Caki2 (cell line): ENCODE results near the gene STAT6. TPM values are rescaled to one million over a fixed set of nuclear protein-coding genes. Genes with fewer than 3 reads are reported as not detected.
A peak's percentile ranks its signal among the peaks of the same experiment; 100 is the strongest.

ENCODE experiments used
- DNase-seq: peaks from one replicate; pipeline ENCODE4 v3.0.0-alpha.2; 2015; ENCODE audit warnings: low read depth
- in situ Hi-C: cut with HindIII; loops from 2 replicates; pipeline ENCODE4 v1.10.0; 2016; ENCODE audit warnings: low sequenced_read_pairs, low pct_unique_long_range_greater_than_20kb, mixed read lengths
- total RNA-seq: library from RNA; depleted of rRNA; stranded (reverse); fragments of >200 nt; shearing (Covaris generic); gene quantifications from 2 replicates; pipeline ENCODE4 v1.2.3, GENCODE V29; 2014; ENCODE audit warnings: low replicate concordance

Gene STAT6
- total RNA-seq, 1 experiment from 2014 or later: 107 TPM

DNA sequence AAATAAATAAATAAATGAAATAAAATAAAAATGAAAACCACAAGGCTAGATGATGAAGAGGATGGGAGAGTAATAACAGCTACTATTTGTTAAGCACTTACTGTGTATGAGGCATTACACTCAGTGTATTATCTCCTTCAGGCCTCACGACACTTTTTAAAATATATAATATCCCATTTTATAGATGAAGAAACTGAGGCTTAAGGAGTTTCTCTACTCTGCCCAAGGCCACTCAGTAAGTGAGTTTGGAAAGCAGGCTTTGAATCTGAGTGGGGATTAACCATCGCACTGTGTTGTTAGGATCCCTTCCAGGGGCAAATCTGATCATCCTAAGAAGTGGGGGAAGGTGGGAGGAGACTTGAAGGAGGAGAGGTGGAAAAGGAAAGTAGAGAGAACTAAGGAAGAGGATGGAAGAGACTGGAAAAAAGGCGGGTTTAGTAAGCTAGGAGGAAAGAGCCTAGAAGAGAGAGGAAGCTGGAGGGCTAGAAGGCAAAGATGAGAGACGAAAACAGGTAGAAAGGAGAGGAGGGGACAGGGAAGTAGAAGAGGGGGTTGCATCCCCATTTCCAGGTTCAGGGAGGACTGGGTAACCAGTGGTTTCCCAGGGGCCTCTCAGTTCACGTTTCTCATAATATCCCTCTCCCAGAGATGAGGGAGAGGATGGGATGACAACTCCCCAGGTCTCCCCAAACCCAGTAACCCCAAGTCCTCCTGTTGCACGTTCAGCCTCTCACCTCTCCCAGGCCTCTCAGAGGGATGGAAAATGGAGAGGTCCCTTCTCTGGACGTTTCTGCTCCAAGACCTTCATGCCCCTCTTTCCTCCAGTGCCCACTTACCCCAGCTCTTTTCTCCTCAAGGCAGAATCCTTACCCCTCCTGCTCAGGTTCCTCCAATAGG lies 1.7 kb downstream of the STAT6 start:
- DNase-seq: no peak
- in situ Hi-C loops: no loop called here

DNA sequence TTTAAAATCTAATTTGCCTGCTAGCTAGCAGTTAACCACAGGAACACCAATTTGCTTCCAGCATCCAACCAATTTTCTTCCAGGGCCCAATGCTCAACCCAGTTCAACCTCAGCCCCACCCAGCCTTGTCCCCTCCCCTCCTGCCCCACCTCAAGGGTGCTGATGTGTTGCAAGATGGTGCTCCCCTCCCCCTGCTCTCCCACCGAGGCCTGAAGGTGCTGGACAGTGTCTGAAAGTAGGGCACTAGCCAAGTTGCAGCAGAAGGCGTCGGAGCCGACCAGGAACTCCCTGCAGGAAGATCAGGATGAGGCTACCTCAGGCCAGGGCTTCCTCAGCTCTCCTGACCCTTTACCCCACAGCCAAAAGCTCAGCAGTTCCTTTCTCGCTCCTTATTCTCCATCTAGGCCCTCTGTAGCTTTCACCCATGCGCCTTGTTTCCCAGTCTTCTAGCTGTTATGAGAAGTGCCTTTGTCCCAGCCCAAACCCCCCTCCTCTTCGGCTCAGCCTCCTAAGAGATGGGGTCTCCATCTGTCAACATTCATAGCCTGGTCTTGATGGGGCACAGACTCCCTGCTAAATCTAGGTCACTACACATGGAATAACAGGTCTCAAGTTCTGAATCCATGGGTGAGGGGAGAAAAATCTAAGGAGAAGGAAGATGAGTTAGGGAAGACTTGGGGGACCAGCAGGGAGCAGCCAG lies 3.6 kb downstream of the STAT6 start:
- in situ Hi-C loops: no loop called here
- no peak for DNase-seq

DNA sequence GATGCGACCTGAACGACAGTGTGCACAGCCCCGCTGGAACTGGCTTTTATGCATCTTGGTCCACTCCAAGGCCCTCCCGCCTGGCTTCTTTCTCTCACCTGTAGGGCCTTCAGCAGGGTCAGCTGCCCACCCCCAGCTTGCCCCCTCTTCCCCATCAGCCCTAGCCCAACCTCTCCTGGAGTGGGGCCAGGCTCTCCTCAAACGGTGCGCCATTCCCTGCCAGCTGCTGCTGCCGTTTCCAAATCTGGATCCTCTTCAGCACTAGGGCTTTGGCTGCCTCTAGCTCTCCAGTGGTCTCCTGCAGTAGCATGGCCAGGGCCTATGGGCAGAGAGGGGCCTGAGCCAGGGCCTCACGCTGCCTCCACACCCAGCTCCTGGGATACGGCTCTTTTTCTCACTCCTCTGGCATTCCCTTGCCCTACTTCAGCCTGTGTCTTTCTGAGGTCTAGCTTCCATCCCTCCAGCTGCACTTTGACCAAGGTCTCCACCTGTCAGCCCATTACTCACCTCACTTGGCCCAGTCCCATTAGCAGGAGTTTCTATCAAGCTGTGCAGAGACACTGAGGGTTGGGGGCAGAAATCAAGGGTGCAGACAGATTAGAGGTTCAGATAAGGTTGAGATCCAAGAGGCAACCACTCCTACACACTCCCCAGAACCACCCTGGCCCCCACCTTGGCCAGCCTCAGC lies 5.0 kb downstream of the STAT6 start:
- in situ Hi-C loops: no loop called here
- DNase-seq: no peak

DNA sequence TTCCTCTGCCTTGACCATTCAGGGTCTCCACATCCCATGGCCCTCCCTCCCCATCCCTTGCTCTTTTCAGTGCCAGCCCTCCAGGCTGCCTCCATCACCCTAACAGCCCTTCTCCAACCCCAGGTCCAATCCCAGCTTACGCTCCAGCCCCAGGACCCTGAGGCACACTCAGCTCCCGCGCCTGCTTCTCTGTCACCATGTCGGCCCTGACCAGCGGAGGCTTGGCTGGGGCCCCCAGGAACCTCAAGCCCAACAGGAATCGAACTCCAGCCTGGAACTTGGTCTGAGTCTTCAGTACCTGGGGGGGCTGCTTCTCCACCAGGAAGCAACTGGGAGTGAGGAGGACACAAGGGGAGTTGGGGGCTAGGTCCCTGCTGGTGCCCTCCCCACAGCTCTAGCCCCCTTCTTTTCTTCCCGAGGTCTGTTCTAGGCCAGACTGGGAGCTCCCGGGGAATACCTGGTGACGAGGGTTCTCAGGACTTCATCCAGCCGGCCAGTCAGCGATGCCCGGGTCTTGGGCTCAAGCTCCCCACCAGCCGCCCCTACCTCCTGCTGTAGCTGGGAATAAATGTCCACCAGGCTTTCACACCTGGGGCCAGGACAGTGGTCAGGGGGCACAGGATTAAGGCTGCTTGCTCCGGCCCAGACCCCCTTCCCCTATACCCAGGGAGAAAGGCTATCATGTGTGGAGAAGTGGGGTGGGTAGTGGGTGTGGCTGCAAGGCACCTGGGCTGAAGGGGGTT lies 6.0 kb downstream of the STAT6 start:
- in situ Hi-C loops: no loop called here
- no peak for DNase-seq

DNA sequence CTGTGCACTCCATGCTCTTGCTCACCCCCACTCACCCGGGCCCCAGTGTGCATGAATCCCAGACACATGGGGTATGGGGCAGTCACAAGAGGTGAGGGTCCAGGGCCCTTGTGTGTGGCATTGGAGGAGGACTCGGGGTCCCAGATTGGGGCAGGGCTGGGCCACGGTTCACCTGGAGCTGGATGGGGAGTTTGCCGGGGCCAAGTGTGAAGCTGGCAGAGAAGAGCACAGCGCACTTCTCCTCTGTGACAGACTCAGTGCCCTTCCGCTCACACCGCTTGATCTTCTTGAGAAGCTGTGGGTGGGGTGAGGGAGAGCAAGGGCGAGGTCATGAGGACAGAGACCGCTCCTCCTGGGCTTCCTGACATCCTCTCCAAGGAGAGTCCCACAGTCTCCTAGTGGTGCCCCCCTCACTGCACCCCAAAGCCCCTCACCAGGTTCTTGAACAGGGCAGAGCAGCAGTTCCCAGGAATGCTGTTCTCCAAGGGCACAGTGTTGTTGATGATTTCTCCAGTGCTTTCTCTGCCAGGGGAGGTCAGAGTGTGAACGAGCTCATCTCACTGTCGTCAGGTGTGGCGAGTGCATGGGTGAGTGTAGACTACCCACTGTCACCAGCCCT lies 6.8 kb downstream of the STAT6 start:
- no peak for DNase-seq
- in situ Hi-C loops: no loop called here

DNA sequence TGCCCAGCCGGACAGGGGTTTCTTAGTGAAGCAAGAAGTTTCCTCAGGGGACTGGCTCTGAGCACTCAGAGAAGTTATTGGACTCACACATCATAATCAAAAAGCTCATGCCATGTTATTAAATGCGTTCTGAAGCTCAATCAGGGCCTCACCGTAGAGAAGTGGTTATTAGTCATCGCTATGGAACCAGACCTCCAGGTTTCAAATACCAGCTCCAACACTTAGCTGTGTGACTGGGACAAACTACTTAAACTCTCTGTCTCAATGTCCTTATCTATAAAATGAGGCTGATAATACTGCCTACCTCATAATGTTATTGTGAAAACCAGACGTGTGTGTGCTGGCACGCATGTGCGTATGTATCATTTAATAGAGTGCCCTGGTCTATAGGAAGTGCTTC lies 7.3 kb downstream of the STAT6 start:
- DNase-seq: no peak
- in situ Hi-C loops: no loop called here

DNA sequence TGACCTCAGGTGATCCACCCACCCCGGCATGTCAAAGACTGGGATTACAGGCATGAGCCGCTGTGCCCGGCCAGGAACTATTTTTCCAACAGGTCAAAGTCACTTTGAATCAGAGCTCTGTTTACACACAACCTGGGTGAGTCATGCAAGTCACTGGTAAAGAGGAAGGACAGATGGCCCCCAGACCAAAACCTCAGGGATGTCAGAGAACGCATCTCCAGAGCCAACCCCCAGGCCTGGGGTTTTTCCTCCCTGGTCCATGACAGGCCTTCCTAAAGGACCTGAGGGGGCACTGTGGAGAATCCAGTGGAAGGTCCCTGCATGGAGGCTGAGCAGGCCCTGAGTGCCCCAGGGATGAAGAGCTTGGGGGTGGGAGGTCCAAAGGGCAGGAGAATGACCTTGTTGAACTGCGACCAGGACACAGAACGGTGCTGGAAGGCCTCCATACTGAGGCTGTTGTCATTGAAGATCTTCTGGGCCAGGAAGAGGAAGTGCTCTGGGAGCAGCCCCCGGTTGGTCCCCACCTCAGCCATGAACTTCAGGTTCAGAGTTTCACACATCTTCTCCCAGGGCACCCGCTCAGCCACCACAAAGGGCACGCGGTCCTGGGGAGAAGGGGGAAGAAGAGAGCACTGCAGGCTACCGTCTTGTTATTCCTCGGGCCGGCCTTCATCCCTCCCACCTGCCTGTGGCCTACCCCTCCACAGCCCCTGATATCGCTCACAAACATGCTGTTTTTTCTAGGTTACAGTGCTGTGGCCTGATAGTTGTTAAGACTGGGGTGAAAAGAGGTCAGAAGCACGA lies 9.1 kb downstream of the STAT6 start:
- peak; percentile 54 for DNase-seq
- in situ Hi-C loops: no loop called here

DNA sequence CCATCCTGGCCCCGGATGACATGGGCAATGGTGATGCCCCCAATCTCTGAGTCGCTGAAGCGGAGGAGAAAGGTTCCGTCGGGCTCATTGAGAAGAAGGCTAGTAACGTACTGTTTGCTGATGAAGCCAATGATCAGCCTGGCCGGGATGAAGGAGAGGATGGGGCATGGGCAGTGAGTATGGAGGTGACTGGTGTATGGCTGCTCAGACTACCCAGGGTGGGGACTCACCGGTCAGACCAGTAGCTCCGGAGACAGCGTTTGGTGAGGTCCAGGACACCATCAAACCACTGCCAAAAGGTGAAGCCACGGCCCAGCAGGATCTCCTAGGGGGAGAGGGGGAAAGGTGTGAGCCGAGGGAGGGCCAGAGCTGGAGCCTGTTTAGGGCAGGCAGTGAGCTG lies 11.4 kb downstream of the STAT6 start:
- DNase-seq: no peak
- in situ Hi-C loops: no loop called here

DNA sequence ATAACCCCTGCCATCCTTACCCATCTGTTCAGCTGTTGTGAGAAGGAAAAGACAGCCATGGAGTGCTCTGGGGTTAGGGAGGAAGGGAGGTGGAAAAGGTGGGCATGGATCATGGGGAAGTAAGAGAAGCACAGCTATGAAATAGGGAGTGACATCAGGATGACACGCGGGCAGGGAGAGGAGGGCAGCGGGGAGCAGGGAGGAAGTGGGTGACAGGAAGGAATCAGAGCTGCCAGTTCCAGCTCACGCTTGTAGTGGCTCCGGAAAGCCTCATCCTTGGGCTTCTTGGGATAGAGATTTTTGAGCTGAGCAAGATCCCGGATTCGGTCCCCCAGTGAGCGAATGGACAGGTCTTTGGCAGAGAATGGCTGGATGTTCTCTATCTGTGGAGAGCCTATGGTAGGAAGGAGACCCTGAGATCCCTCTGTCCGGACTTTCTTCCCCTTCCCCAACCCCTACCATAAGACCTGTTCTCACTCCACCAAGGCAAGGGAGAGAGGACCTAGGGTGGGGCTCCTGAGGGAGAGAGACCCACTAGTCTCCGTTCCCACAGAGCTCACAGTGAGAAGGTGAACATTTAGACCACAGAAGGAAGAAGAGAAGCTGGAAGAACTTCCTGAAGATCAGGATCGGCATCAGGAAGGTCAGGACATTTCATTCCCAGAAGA lies 12.0 kb downstream of the STAT6 start:
- no peak for DNase-seq
- in situ Hi-C loops: no loop called here

DNA sequence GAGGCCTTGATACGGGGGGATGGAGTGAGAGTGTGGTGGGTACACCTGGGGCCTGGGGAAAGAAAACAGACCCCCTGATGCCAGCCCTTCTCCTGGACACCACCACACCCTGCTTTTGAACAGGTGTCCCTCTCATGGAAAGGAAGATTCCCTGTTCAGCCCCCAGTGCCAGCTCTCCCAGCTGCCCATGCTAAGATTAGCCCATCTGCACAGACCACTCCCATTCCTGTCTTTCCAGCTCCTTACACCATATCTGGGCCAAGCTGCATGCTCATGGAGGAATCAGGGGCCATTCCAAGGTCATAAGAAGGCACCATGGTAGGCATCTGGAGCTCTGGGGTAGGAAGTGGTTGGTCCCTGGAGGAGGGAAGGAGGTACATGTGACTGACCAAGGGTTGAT lies 12.6 kb downstream of the STAT6 start:
- no peak for DNase-seq
- in situ Hi-C loops: no loop called here

DNA sequence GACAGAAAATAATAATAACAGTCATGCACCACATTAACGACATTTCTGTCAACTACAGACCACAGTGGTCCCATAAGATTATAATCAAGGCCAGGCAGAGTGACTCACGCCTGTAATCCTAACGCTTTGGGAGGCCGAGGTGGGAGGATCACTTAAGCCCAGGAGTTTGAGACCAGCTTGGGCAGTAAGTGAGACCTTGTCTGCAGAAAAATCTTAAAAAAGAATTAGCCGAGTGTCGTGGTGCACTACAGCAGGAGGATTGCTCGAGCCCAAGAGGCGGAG lies 13.7 kb downstream of the STAT6 start:
- no peak for DNase-seq
- in situ Hi-C loops: no loop called here

DNA sequence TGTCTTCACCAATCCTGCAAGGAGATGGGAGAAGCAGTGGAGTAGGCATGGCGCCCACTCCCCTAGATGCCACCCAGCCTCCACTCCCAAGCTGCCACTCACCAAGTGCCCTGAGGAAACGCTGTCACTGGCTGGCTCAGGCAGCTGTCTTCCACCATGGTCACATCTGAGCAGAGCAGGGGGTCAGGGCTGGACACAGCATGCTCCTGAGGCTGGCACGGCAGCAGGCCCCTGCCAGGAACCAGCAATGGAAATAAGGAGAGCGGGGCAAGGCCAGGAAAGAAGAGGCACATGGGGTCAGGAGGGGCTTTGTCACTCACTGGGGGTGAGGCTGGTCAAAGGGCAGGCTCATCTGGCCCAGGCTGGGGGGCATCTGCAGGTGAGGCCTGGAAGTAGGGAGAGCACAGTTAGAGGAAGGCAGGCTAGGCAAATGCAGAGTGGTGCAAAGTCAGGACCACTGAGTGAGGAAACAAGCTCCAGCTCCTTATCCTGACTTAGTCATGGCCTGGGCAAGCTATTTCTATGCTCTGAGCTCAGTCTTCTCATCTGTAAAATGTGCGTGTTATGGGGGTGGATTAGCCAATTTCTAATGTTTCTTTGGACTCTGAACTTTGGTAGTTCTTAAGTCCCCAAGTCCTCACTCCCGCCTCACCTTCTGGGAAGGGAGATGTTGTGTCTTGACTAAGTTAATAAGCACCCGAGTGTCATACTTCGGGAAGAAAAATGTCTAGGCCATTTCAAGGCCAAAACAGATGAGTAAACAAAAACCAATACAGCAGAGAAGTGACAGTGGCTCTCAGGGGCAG lies 14.2 kb downstream of the STAT6 start:
- in situ Hi-C loops: no loop called here
- DNase-seq: no peak

DNA sequence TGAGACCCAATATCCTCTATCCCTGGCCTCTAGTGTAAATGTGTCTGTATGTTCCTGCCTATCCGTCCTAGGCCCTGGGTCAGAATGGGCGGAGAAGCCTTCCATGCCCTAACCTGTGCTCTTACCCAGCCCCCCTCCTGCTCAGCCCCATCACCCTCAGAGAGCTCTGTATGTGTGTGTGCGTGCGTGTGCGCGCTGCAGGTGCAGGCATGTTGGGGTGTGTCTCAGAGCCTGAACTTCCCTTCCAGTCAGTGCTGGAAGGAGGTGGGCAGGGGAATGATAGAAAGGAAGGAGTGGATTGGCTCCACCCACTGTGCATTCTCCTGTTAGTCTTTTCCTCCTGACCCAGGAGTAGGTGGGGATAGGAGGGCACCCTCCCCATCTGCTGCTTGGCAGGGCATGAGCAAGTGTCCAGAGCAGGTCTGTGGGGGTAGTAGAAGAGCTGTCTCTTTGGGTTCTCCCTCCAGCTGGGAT lies 15.0 kb downstream of the STAT6 start:
- in situ Hi-C loops: no loop called here
- DNase-seq: peak; percentile 81

DNA sequence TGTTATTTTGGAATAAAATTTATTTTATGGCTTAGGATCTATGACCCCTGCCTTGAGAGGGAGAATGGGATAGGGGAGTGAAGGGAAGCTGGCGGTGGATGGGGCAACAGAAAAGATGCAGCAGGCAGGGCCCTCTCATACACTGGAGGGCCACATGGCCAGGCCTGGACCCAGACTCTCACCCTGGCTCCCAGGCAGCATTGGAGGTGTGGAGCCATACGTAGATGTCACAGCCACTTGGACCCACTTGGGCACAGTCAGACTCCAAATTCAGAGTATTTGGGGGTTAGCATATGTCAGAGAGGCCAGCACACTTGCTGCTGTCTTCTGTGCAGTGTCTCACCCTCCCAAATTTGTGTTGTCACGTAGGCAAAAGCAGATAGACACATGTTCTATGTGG lies 15.7 kb downstream of the STAT6 start:
- in situ Hi-C loops: no loop called here
- no peak for DNase-seq

DNA sequence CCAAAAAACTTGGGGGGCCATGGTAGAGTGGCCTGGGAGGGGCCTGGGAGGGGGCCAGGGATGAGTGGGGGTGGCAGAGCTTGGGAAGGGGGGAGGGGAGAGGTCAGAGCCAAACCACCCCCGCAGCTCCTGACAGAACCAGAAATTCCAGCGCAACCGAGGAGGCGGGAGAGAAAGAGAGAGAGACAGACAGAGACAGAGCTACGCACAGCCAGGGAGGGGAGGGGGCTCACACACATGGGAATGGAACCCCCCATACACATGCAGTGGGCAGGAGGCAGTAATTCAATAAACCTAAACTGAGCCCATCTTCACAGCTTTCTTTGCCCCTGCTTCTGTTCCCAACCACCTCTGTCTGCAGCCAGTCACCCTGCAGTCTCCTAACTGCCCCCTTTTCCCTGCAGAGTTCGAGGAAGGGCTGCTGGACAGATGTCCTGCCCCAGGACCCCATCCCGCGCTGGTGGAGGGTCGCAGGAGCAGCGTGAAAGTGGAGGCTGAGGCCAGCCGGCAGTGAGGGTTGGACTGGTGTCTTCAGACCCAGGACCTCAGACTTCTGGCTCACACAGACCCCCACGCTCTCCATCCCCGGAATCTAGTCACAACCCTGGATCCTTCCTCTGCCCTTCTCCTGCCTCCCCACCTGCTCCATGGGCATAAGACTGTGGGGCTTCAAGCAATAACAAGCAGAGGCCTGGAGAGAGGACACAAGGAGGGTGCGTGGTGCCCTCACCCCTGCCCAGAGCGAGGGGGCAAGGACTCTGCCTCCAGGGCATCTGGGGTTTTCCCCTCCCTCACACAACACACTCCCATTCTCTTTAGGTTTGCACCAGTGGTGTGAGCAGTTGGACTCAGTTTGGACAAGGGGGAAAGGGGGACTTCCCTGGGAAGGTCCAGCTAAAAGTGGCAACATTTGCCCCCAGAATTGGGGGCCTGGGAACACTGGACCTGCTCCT lies 16.7 kb downstream of the STAT6 start:
- in situ Hi-C loops: no loop called here

More for the DNA sequence above, 16.7 kb downstream of the STAT6 start:
- DNase-seq: no peak
